ENCODE data around the gene LGALS3. TPM values are rescaled to one million over a fixed set of nuclear protein-coding genes. Genes with fewer than 3 reads are reported as not detected.

The LGALS3 gene
- 86.0 TPM for total RNA-seq

GRCh38 chr14:55129086-55129427, at the start of gene LGALS3:
LGALS3 (plus strand) TSS chr14:55129252; CDS start chr14:55137374, 8,122 bp downstream.

GRCh38 chr14:55191203-55192053, 62.4 kb downstream of the LGALS3 start, which contains the start of gene DLGAP5:
DLGAP5 (minus strand) TSS chr14:55191585; CDS start chr14:55189179, 2,406 bp downstream.

Other genes starting within 250 kb of the LGALS3 start
- gene GCH1, start 226.4 kb upstream of the LGALS3 start, total RNA-seq: 3.3 TPM
- gene WDHD1, start 102.2 kb upstream of the LGALS3 start, total RNA-seq: 12.3 TPM
- gene SOCS4, start 102.0 kb upstream of the LGALS3 start, total RNA-seq: 24.4 TPM
- 38.4 TPM for gene MAPK1IP1L, start 77.6 kb upstream of the LGALS3 start, total RNA-seq
- 10.7 TPM for gene DLGAP5, start 62.3 kb downstream of the LGALS3 start, total RNA-seq
- 52.6 TPM for gene FBXO34, start 142.2 kb downstream of the LGALS3 start, total RNA-seq

All from camera-type eye (tissue), 1 donor.